Fibroblast of villous mesenchyme (primary cell): Measurements from ENCODE around the gene PHF10. TPM values are rescaled to one million over a fixed set of nuclear protein-coding genes. Genes with fewer than 3 reads are reported as not detected.

Experiments
- DNase-seq: peaks from one replicate; pipeline ENCODE4 v3.0.0-alpha.2; 2010; ENCODE audit warnings: low read depth
- H3K4me3 ChIP-seq: 2 replicates; pipeline ENCODE4 v1.5.1; 2011; ENCODE audit warnings: low read depth, mild to moderate bottlenecking, low read length
- CTCF ChIP-seq: IDR thresholded peaks from 2 replicates; pipeline ENCODE4 v1.5.1; 2012; ENCODE audit warnings: low read depth, mild to moderate bottlenecking, low read length; ENCODE audit not compliant: insufficient read depth
- total RNA-seq: library from RNA; depleted of rRNA; stranded (reverse); fragments of >200 nt; gene quantifications from 2 replicates; pipeline ENCODE4 v1.2.3, GENCODE V29; 2012

Gene PHF10
- total RNA-seq, 1 donor: 17.7 TPM

GRCh38 chr6:169752074-169752623 is 27.8 kb upstream of the PHF10 start:
- peak overlapping the region; percentile 92 for H3K4me3 ChIP-seq
- DNase-seq: no peak
- no peak for TF ChIP-seq CTCF

- peak; percentile 96 for DNase-seq
- TF ChIP-seq CTCF: peak; percentile 25
- H3K4me3 ChIP-seq: peak within 1 kb of the TSS; percentile 92
These were observed 27.2 kb upstream of the PHF10 start, which contains the start of the genes DYNLT2 and ERMARD for GRCh38 chr6:169751242-169752073. Gene DYNLT2 (minus strand): TSS chr6:169751572. CDS start chr6:169751458, 114 bp downstream. Gene ERMARD (plus strand): TSS chr6:169751622. CDS start chr6:169751658, 36 bp downstream.

- H3K4me3 ChIP-seq: no peak overlapping the region
- DNase-seq: no peak
- no peak for TF ChIP-seq CTCF
These were observed 22.3 kb upstream of the PHF10 start for GRCh38 chr6:169746556-169746955.

- no peak for TF ChIP-seq CTCF
These were observed 21.1 kb upstream of the PHF10 start for GRCh38 chr6:169745405-169745804.

GRCh38 chr6:169741344-169741743 is 17.0 kb upstream of the PHF10 start:
- H3K4me3 ChIP-seq: no peak overlapping the region
- TF ChIP-seq CTCF: no peak
- no peak for DNase-seq

More at GRCh38 chr6:169745405-169745804, 21.1 kb upstream of the PHF10 start:
- no peak overlapping the region for H3K4me3 ChIP-seq
- DNase-seq: no peak

GRCh38 chr6:169738976-169739529 is 14.8 kb upstream of the PHF10 start:
- TF ChIP-seq CTCF: no peak
- no peak for DNase-seq
- no peak overlapping the region for H3K4me3 ChIP-seq
